T-helper 1 cell (primary cell): ENCODE results near the gene ADAT1.
A peak's percentile ranks its signal among the peaks of the same experiment; 100 is the strongest.

Experiments
- DNase-seq, 5 donors: peaks; one replicate each; pipeline ENCODE4 v3.0.0-alpha.2; 2012 to 2020
- total RNA-seq, 4 donors: gene quantifications; one replicate each; lab custom pipeline; 2026; lab: John Stamatoyannopoulos, UW

Gene ADAT1
- 37.8 to 69.2 (median 59.7) reads per million in 4 donors for total RNA-seq

- DNase-seq, result peak; percentile 95 to 98 (median 98)
These were observed at the start of gene ADAT1 for GRCh38 chr16:75622761-75623605. Gene ADAT1, minus strand, starts transcription at chr16:75623281. Its CDS starts 2,482 bp downstream, at chr16:75620799.

- DNase-seq, result no peak
These were observed 44.4 kb upstream of the ADAT1 start for GRCh38 chr16:75667503-75667902.

GRCh38 chr16:75660726-75661302 is 37.7 kb upstream of the ADAT1 start:
- no peak for DNase-seq

- DNase-seq, result no peak
These were observed 37.2 kb upstream of the ADAT1 start for GRCh38 chr16:75660321-75660720.

GRCh38 chr16:75658175-75658574 is 35.1 kb upstream of the ADAT1 start:
- DNase-seq, result no peak

GRCh38 chr16:75653922-75654321 is 30.8 kb upstream of the ADAT1 start:
- DNase-seq, result no peak

- DNase-seq, result peak; percentile 70 to 87 (median 81)
These were observed 25.4 kb upstream of the ADAT1 start for GRCh38 chr16:75648265-75649076.

- peak; percentile 90 to 97 (median 93) for DNase-seq
These were observed 24.6 kb upstream of the ADAT1 start, which contains the start of the genes KARS1 and TERF2IP for GRCh38 chr16:75647492-75648264. Gene KARS1, minus strand, starts transcription at chr16:75647665. Its CDS starts 26 bp downstream, at chr16:75647639. Gene TERF2IP, plus strand, starts transcription at chr16:75647773. Its CDS starts 110 bp downstream, at chr16:75647883.

GRCh38 chr16:75647112-75647491 is 24.0 kb upstream of the ADAT1 start:
- DNase-seq, result no peak

- peak in 1 of 5 donors; percentile 8 for DNase-seq
These were observed 21.3 kb upstream of the ADAT1 start for GRCh38 chr16:75644240-75645012.

- no peak for DNase-seq
These were observed 17.5 kb upstream of the ADAT1 start for GRCh38 chr16:75640598-75640997.

- no peak for DNase-seq
These were observed 12.0 kb upstream of the ADAT1 start for GRCh38 chr16:75635036-75635435.

GRCh38 chr16:75632857-75633256 is 9.8 kb upstream of the ADAT1 start:
- no peak for DNase-seq

GRCh38 chr16:75630052-75630451 is 7.0 kb upstream of the ADAT1 start:
- no peak for DNase-seq

GRCh38 chr16:75629132-75629531 is 6.1 kb upstream of the ADAT1 start:
- no peak for DNase-seq

GRCh38 chr16:75628351-75628750 is 5.3 kb upstream of the ADAT1 start:
- DNase-seq, result no peak

- DNase-seq, result peak in 1 of 5 donors; percentile 27
These were observed 4.8 kb upstream of the ADAT1 start for GRCh38 chr16:75627851-75628250.

GRCh38 chr16:75626806-75627205 is 3.7 kb upstream of the ADAT1 start:
- no peak for DNase-seq

- DNase-seq, result no peak
These were observed 1.8 kb upstream of the ADAT1 start for GRCh38 chr16:75624921-75625334.

- DNase-seq, result no peak
These were observed 2.0 kb downstream of the ADAT1 start for GRCh38 chr16:75621170-75621477.

- DNase-seq, result peak; percentile 23 to 62 (median 39)
These were observed 2.5 kb downstream of the ADAT1 start for GRCh38 chr16:75620326-75621169.
